Endothelial cell of umbilical vein (primary cell): Measurements from ENCODE around the gene SDF4. TPM values are rescaled to one million over a fixed set of nuclear protein-coding genes. Genes with fewer than 3 reads are reported as not detected.

Experiments
- BruUV-seq: library from RNA; stranded (reverse); fragments of 400-500 nt; replicated peaks from 2 replicates; lab custom pipeline; 2021; lab: Mats Ljungman, UMichigan
- CTCF ChIA-PET: fragments of 300-600, 350-600 bp; sonication (Branson Sonifier 250); formaldehyde crosslinking; loops from one replicate; lab custom pipeline; 2021; ENCODE audit warnings: antibody characterized with exemption, inconsistent platforms; lab: Charles Lee
- POLR2A ChIA-PET: fragments of 300-600, 350-600 bp; sonication (Branson Sonifier 250); formaldehyde crosslinking; loops from one replicate; lab custom pipeline; 2021; ENCODE audit warnings: antibody characterized with exemption, inconsistent platforms; lab: Charles Lee
- DNase-seq: peaks from one replicate; pipeline ENCODE4 v3.0.0-alpha.2; 2011; ENCODE audit warnings: low read depth, low spot score
- FAIRE-seq: peaks from 2 replicates; lab custom pipeline; 2011; peaks lifted over from hg19 to GRCh38; lab: Jason Lieb, UNC
- H2AFZ ChIP-seq: 2 replicates; pipeline ENCODE4 v1.6.0; 2012; ENCODE audit warnings: low read depth, low read length, control low read depth, inconsistent platforms
- H3K27ac ChIP-seq: 2 replicates; pipeline ENCODE4 v1.5.1; 2011; ENCODE audit warnings: low read depth, mild to moderate bottlenecking, control low read depth, low read length, moderate library complexity; ENCODE audit not compliant: insufficient read depth
- H3K27me3 ChIP-seq, 2 experiments: 2 replicates each; pipeline versions ENCODE4 v1.6.0 to v1.6.1; 2011; ENCODE audit warnings: low read length in 2 of 2, mixed read lengths in 1 of 2; ENCODE audit not compliant: control insufficient read depth in 2 of 2, insufficient read depth in 2 of 2
- H3K36me3 ChIP-seq, 2 experiments: 2 replicates in 1 of 2; 3 replicates in 1 of 2; pipeline ENCODE4 v1.5.1; 2011; ENCODE audit warnings: low read length in 2 of 2, mild to moderate bottlenecking in 1 of 2, moderate library complexity in 1 of 2; ENCODE audit not compliant: control insufficient read depth in 2 of 2, insufficient read depth in 2 of 2; ENCODE audit errors: extremely low read depth in 1 of 2
- H3K4me1 ChIP-seq: 3 replicates; pipeline ENCODE4 v1.5.1; 2011; ENCODE audit warnings: mild to moderate bottlenecking, low read length; ENCODE audit not compliant: control insufficient read depth, insufficient read depth; ENCODE audit errors: extremely low read depth
- H3K4me2 ChIP-seq: 2 replicates; pipeline ENCODE4 v1.6.1; 2011; ENCODE audit warnings: low read length, control low read depth, mixed read lengths; ENCODE audit not compliant: insufficient read depth
- H3K4me3 ChIP-seq, 3 experiments: fragments of 200-600 bp in 1 of 3; sonication (generic), shearing (Covaris generic) in 1 of 3; replicated peaks in 1 of 3; 2 replicates each; pipeline ENCODE4 v1.5.1; 2011 to 2016; ENCODE audit warnings: control low read depth in 3 of 3, low read length in 3 of 3, mild to moderate bottlenecking in 2 of 3, inconsistent platforms in 1 of 3, low read depth in 1 of 3, moderate library complexity in 1 of 3; ENCODE audit not compliant: insufficient read depth in 1 of 3
- H3K79me2 ChIP-seq: 2 replicates; pipeline ENCODE4 v1.6.0; 2012; ENCODE audit warnings: low read length, inconsistent platforms; ENCODE audit not compliant: control insufficient read depth, insufficient read depth
- H3K9ac ChIP-seq: replicated peaks from 2 replicates; pipeline ENCODE3; 2011; ENCODE audit warnings: low read length, control low read depth; ENCODE audit not compliant: insufficient read depth; ENCODE audit errors: extremely low read depth
- H3K9me1 ChIP-seq: replicated peaks from 3 replicates; pipeline ENCODE4 v1.6.0; 2011; ENCODE audit warnings: mild to moderate bottlenecking, low read length; ENCODE audit not compliant: control insufficient read depth, insufficient read depth; ENCODE audit errors: extremely low read depth
- H3K9me3 ChIP-seq: replicated peaks from 2 replicates; pipeline ENCODE4 v1.5.1; 2012; ENCODE audit warnings: low read length, inconsistent platforms; ENCODE audit not compliant: control insufficient read depth, insufficient read depth
- H4K20me1 ChIP-seq: replicated peaks from 2 replicates; pipeline ENCODE3; 2011; ENCODE audit warnings: mild to moderate bottlenecking, low read length; ENCODE audit not compliant: control insufficient read depth, insufficient read depth; ENCODE audit errors: extremely low read depth
- CTCF ChIP-seq, 2 donors: IDR thresholded peaks; 1 replicate in 1 of 2; 2 replicates in 1 of 2; pipeline ENCODE4 v1.5.1; 2011; ENCODE audit warnings: low read length in 2 of 2, mild to moderate bottlenecking in 2 of 2, moderate library complexity in 2 of 2, control low read depth in 1 of 2, inconsistent platforms in 1 of 2, low read depth in 1 of 2; ENCODE audit not compliant: insufficient read depth in 1 of 2; ENCODE audit errors: extremely low read depth in 1 of 2
- EZH2 ChIP-seq: IDR thresholded peaks from 2 replicates; pipeline ENCODE4 v1.6.1; 2012; ENCODE audit warnings: borderline replicate concordance, low read depth, mild to moderate bottlenecking, moderate library complexity, low read length, inconsistent platforms; ENCODE audit not compliant: severe bottlenecking
- FOS ChIP-seq: IDR thresholded peaks from 2 replicates; pipeline ENCODE4 v1.6.1; 2011; ENCODE audit warnings: mild to moderate bottlenecking, low read length, moderate library complexity, borderline replicate concordance; ENCODE audit not compliant: insufficient read depth
- GATA2 ChIP-seq: IDR thresholded peaks from 2 replicates; pipeline ENCODE4 v1.7.0; 2011; ENCODE audit warnings: low read depth, mild to moderate bottlenecking, moderate library complexity, mixed read lengths, low read length; ENCODE audit not compliant: insufficient read length, insufficient read depth
- JUN ChIP-seq: IDR thresholded peaks from 2 replicates; pipeline ENCODE4 v1.6.1; 2011; ENCODE audit warnings: borderline replicate concordance, low read depth; ENCODE audit not compliant: insufficient read length, insufficient read depth
- MAX ChIP-seq: IDR thresholded peaks from 2 replicates; pipeline ENCODE4 v1.6.1; 2011; ENCODE audit not compliant: insufficient read depth, insufficient read length
- MYC ChIP-seq: IDR thresholded peaks from one replicate; pipeline ENCODE4 v1.6.1; 2011; ENCODE audit warnings: mild to moderate bottlenecking, low read depth, low read length
- POLR2A ChIP-seq: IDR thresholded peaks from 2 replicates; pipeline ENCODE4 v1.6.1; 2012; ENCODE audit warnings: low read depth, mild to moderate bottlenecking, control low read depth, low read length
- POLR2AphosphoS5 ChIP-seq: IDR thresholded peaks from 2 replicates; pipeline ENCODE4 v1.6.1; 2012; ENCODE audit warnings: low read depth, mild to moderate bottlenecking, control low read depth, low read length, moderate library complexity; ENCODE audit not compliant: insufficient read depth
- dilution Hi-C: fragments of 300-500 bp; cut with MboI; formaldehyde crosslinking; loops from one replicate; pipeline ENCODE4 v1.15.0; 2019; ENCODE audit warnings: low sequenced_read_pairs; ENCODE audit not compliant: extremely low pct_ligation_motif_present
- intact Hi-C: fragments of 100-400 bp; cut with micrococcal nuclease; formaldehyde crosslinking; loops from one replicate; pipeline ENCODE4 v1.10.0; 2022
- polyA plus RNA-seq, 4 experiments: library from polyadenylated mRNA; depleted of rRNA in 3 of 4; stranded (reverse) in 3 of 4; unstranded in 1 of 4; fragments of >200 nt; gene quantifications; 2 replicates each; pipeline versions ENCODE4 v1.2.1 to v1.2.3, GENCODE V29; 2011 to 2012; ENCODE audit warnings: missing spikeins in 1 of 4
- total RNA-seq: library from RNA; stranded (reverse); gene quantifications from 2 replicates; pipeline ENCODE4 v1.2.3, GENCODE V29; 2021

Gene SDF4
- total and polyA plus RNA-seq, 2 donors (not counting 3 experiments of a cell fraction or from before 2014, with no cell fraction given), result 175 to 185 TPM

GRCh38 chr1:1182491-1183220 is 49.1 kb downstream of the SDF4 start:
- no peaks in the 10 kb centered on the region for H3K79me2 ChIP-seq
- H4K20me1 ChIP-seq, result no peaks in the 10 kb centered on the region
- no peak overlapping the region for H3K4me2 ChIP-seq
- H3K4me1 ChIP-seq, result no peaks in the 10 kb centered on the region
- H3K4me3 ChIP-seq, result no peak overlapping the region
- CTCF ChIA-PET, result no interaction called here
- no peaks in the 10 kb centered on the region for H3K27me3 ChIP-seq
- POLR2A ChIA-PET, result no interaction called here
- no peak for FAIRE-seq
- BruUV-seq, result no TSS peak
- H3K36me3 ChIP-seq, result no peaks in the 10 kb centered on the region
- intact Hi-C loops, result no loop called here
- dilution Hi-C loops, result no loop called here
- H3K9ac ChIP-seq, result no peak overlapping the region
- no peaks in the 10 kb centered on the region for H3K9me1 ChIP-seq
- TF ChIP-seq POLR2A, result no peak
- TF ChIP-seq GATA2, result no peak
- no peak for TF ChIP-seq MYC
- no peak for TF ChIP-seq FOS
- no peak for TF ChIP-seq JUN
- no peak for TF ChIP-seq EZH2
- TF ChIP-seq CTCF (IDR thresholded peaks at IDR 0.05; ENCODE audit: extremely low read depth in 1 of 2, insufficient read depth in 1 of 2, low read depth in 1 of 2, low read length in 2 of 2), result no peak
- no peak for TF ChIP-seq POLR2AphosphoS5
- no peak for TF ChIP-seq MAX
- H3K9me3 ChIP-seq, result no peaks in the 10 kb centered on the region
- H3K27ac ChIP-seq, result no peak overlapping the region
- H2AFZ ChIP-seq, result no peak overlapping the region
- DNase-seq, result no peak
